ENCODE data around the gene C10orf95.

Gene C10orf95

GRCh38 chr10:102413806-102414561, 37.4 kb downstream of the C10orf95 start:
- no peak for DNase-seq

- no peak for DNase-seq
These were observed 38.2 kb downstream of the C10orf95 start for GRCh38 chr10:102413053-102413705.

GRCh38 chr10:102412293-102412692, 39.0 kb downstream of the C10orf95 start:
- no peak for DNase-seq

- no peak for DNase-seq
These were observed 39.7 kb downstream of the C10orf95 start for GRCh38 chr10:102411341-102412255.

GRCh38 chr10:102410429-102411073, 40.8 kb downstream of the C10orf95 start:
- DNase-seq = no peak

GRCh38 chr10:102409604-102410428, 41.5 kb downstream of the C10orf95 start:
- DNase-seq = no peak

- DNase-seq = no peak
These were observed 42.4 kb downstream of the C10orf95 start for GRCh38 chr10:102408728-102409603.

GRCh38 chr10:102408131-102408727, 43.1 kb downstream of the C10orf95 start:
- DNase-seq = no peak

GRCh38 chr10:102407425-102408130, 43.8 kb downstream of the C10orf95 start:
- DNase-seq = no peak

- DNase-seq = no peak
These were observed 44.5 kb downstream of the C10orf95 start for GRCh38 chr10:102406815-102407214.

GRCh38 chr10:102405632-102406031, 45.7 kb downstream of the C10orf95 start:
- no peak for DNase-seq

GRCh38 chr10:102405108-102405571, 46.2 kb downstream of the C10orf95 start:
- no peak for DNase-seq

- no peak for DNase-seq
These were observed 46.8 kb downstream of the C10orf95 start for GRCh38 chr10:102404361-102405107.

- DNase-seq = no peak
These were observed 48.2 kb downstream of the C10orf95 start for GRCh38 chr10:102403115-102403514.

GRCh38 chr10:102402512-102402896, 48.8 kb downstream of the C10orf95 start:
- no peak for DNase-seq

- no peak for DNase-seq
These were observed 49.4 kb downstream of the C10orf95 start for GRCh38 chr10:102401735-102402511.

- no peak for DNase-seq
These were observed 50.0 kb downstream of the C10orf95 start for GRCh38 chr10:102401342-102401654.

GRCh38 chr10:102400598-102401341, 50.6 kb downstream of the C10orf95 start:
- no peak for DNase-seq

All from NCI-H1048 (cell line).